Osteocyte (in vitro differentiated cells): ENCODE results near the gene APBB1IP. TPM values are rescaled to one million over a fixed set of nuclear protein-coding genes. Genes with fewer than 3 reads are reported as not detected.
"Not testable (repeated sequence)": the region's sequence is repeated elsewhere in the genome, so short reads cannot be mapped to it uniquely, and the experiment has no call there.

Source experiments
- DNase-seq: peaks from one replicate; pipeline ENCODE4 v3.0.0; 2021; ENCODE audit warnings: mixed read lengths; ENCODE audit not compliant: unreplicated experiment; ENCODE audit errors: extremely low spot score
- H3K27ac Mint-ChIP-seq: one replicate; pipeline ENCODE4 v1.8.0; 2021; ENCODE audit warnings: mild to moderate bottlenecking, mixed read lengths; ENCODE audit not compliant: unreplicated experiment
- H3K27me3 Mint-ChIP-seq: one replicate; pipeline ENCODE4 v1.8.0; 2021; ENCODE audit warnings: mixed read lengths; ENCODE audit not compliant: unreplicated experiment
- H3K36me3 Mint-ChIP-seq: one replicate; pipeline ENCODE4 v1.8.0; 2021; ENCODE audit warnings: mixed read lengths; ENCODE audit not compliant: unreplicated experiment
- H3K4me1 Mint-ChIP-seq: one replicate; pipeline ENCODE4 v1.8.0; 2021; ENCODE audit warnings: mixed read lengths; ENCODE audit not compliant: unreplicated experiment
- H3K4me3 Mint-ChIP-seq: one replicate; pipeline ENCODE4 v1.8.0; 2021; ENCODE audit warnings: mild to moderate bottlenecking, moderate library complexity, mixed read lengths; ENCODE audit not compliant: unreplicated experiment
- H3K9me3 Mint-ChIP-seq: one replicate; pipeline ENCODE4 v1.8.0; 2021; ENCODE audit warnings: mixed read lengths; ENCODE audit not compliant: unreplicated experiment
- total RNA-seq: library from RNA; stranded (reverse); gene quantifications from 2 replicates; pipeline ENCODE4 v1.2.1, GENCODE V29; 2021
- TF ChIP-seq, protein P1 (sequence below): fragments of 200-600 bp; sonication (generic); IDR thresholded peaks from 2 replicates; pipeline ENCODE4 v1.5.0; 2021; ENCODE audit warnings: antibody characterized with exemption, mild to moderate bottlenecking, moderate library complexity

APBB1IP gene
- total RNA-seq, 1 donor from 2014 or later: not detected

DNA sequence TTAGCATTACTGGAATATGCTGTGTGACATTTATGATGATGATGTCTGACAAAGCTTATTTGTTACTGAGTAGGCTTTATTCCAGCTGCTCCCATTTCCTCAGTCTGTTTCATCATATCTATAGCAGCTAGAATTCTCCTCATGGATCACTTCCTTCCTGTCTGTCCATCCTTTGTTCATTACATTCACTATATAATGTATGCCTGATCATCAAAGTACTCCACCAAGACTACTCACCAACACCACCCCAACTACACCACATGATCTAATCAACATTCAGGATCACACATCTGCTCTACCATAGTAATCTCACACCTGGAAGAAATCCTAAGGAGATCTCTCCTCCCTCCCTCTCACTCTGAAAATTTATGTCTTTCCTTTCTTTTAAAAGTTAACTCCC, 61.3 kb downstream of the APBB1IP start:
- peaks cover 3% of the 10 kb centered on the region for H3K9me3 Mint-ChIP-seq
- no peak for DNase-seq
- no peak overlapping the region for H3K4me3 Mint-ChIP-seq
- no peaks in the 10 kb centered on the region for H3K36me3 Mint-ChIP-seq
- H3K27me3 Mint-ChIP-seq: no peaks in the 10 kb centered on the region
- no peak overlapping the region for H3K27ac Mint-ChIP-seq
- no peaks in the 10 kb centered on the region for H3K4me1 Mint-ChIP-seq
- TF ChIP-seq, protein P1, sequence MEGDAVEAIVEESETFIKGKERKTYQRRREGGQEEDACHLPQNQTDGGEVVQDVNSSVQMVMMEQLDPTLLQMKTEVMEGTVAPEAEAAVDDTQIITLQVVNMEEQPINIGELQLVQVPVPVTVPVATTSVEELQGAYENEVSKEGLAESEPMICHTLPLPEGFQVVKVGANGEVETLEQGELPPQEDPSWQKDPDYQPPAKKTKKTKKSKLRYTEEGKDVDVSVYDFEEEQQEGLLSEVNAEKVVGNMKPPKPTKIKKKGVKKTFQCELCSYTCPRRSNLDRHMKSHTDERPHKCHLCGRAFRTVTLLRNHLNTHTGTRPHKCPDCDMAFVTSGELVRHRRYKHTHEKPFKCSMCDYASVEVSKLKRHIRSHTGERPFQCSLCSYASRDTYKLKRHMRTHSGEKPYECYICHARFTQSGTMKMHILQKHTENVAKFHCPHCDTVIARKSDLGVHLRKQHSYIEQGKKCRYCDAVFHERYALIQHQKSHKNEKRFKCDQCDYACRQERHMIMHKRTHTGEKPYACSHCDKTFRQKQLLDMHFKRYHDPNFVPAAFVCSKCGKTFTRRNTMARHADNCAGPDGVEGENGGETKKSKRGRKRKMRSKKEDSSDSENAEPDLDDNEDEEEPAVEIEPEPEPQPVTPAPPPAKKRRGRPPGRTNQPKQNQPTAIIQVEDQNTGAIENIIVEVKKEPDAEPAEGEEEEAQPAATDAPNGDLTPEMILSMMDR: no peak

- Mint-ChIP-seq H3K27ac (no peak overlapping the region), H3K36me3 (no peaks in the 10 kb centered on the region), H3K4me1 (no peaks in the 10 kb centered on the region), H3K4me3 (no peak overlapping the region), H3K9me3 (peaks cover 7% of the 10 kb centered on the region), H3K27me3 (no peaks in the 10 kb centered on the region)
- no peak for DNase-seq
- TF ChIP-seq, protein P1: no peak
Measured at GRCh38 chr10:26502986-26503385, 64.8 kb downstream of the APBB1IP start.

DNA sequence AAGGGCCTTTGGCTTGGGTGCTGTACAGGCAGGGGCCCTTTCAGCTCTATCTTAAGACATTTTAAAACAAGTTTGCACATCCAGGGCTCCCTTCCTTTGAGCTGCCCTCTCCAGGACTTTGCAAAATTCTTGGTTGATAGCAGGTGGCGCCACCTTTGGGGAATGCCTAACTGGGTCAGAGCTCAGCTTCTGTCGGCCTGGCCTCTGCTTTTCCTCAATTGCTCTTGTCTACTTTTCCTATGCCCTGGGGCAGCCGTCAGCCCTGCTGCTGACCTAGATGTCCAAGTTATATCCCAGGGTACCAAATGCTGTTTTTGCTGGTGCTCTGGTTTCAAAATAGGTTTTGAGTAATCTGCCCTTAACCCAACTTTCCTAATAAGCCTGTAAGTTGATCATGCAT, 65.8 kb downstream of the APBB1IP start:
- TF ChIP-seq, protein P1: no peak
- DNase-seq: no peak
- peaks cover 7% of the 10 kb centered on the region for H3K9me3 Mint-ChIP-seq
- H3K27ac Mint-ChIP-seq: no peak overlapping the region
- no peaks in the 10 kb centered on the region for H3K36me3 Mint-ChIP-seq
- no peaks in the 10 kb centered on the region for H3K27me3 Mint-ChIP-seq
- no peak overlapping the region for H3K4me3 Mint-ChIP-seq
- no peaks in the 10 kb centered on the region for H3K4me1 Mint-ChIP-seq

DNA sequence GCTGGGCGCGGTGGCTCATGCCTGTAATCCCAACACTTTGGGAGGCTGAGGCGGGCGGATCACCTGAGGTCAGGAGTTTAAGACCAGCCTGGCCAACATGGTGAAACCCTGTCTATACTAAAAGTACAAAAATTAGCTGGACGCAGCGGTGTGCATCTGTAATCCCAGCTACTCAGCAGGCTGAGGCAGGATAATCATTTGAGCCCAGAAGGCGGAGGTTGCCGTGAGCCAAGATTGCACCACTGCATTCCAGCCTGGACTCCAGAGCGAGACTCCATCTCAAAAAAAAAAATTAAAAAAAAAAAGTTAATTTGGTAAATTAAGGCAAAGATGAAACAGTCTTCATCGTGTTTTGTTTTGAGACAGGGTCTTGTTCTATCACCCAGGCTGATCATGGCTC, 66.3 kb downstream of the APBB1IP start:
- not testable (repeated sequence) for H3K4me1 Mint-ChIP-seq, DNase-seq, H3K9me3 Mint-ChIP-seq, H3K27me3 Mint-ChIP-seq, H3K4me3 Mint-ChIP-seq, H3K27ac Mint-ChIP-seq, H3K36me3 Mint-ChIP-seq

DNA sequence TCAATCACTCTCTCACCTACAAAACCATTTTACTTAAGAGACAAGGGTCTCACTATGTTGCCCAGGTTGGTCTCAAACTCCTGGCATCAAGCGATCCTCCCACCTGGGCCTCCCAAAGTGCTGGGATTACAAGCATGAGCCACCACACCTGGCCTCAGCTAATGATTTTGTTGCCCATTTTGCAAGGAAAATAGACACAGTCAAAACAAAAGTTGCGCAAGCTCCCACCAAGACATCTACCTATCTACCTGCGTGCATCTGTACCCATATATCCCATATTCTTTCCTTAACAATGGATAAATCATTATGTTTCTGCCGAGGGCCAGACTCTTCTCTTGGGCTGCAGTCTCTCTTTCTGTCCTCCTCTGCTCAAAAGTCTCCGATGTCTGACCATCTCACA, 67.3 kb downstream of the APBB1IP start:
- DNase-seq: no peak
- no peaks in the 10 kb centered on the region for H3K4me1 Mint-ChIP-seq
- TF ChIP-seq, protein P1: no peak
- H3K27ac Mint-ChIP-seq: no peak overlapping the region
- no peaks in the 10 kb centered on the region for H3K27me3 Mint-ChIP-seq
- no peaks in the 10 kb centered on the region for H3K36me3 Mint-ChIP-seq
- H3K9me3 Mint-ChIP-seq: peaks cover 7% of the 10 kb centered on the region
- no peak overlapping the region for H3K4me3 Mint-ChIP-seq

DNA sequence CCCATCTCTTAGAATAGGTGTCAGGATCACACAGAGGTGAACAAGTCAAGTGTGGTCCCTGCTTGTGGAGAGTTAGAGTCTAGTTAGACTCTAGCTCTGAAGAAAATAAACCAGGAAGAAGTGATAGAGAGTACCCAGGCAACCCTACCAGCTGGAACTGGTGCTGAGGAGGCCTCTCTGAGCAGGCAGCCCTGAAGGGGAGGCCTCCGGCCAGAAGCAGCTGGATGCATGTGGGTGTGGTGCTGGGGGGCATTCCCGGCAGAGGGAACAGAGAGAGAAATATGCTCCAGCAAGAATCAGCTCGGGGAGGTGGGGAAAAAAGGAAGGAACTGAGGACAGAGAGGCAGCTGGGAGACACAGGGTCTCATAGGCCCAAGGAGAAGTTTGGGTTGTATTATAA, 68.6 kb downstream of the APBB1IP start:
- Mint-ChIP-seq H3K9me3 (peaks cover 4% of the 10 kb centered on the region), H3K4me3 (no peak overlapping the region), H3K27ac (no peak overlapping the region), H3K4me1 (no peaks in the 10 kb centered on the region), H3K27me3 (no peaks in the 10 kb centered on the region), H3K36me3 (no peaks in the 10 kb centered on the region)
- DNase-seq: no peak
- TF ChIP-seq, protein P1: no peak
